RWPE1 (cell line): ENCODE measurements around the gene KCNN3.

Experiments
- CTCF ChIA-PET: fragments of 350-600 bp; sonication (Branson Sonifier 250); formaldehyde crosslinking; extraction: SDS; loops from one replicate; lab custom pipeline; 2021; lab: Yijun Ruan, JAX
- POLR2A ChIA-PET: fragments of 400-600 bp; formaldehyde crosslinking; extraction: SDS; loops from one replicate; lab custom pipeline; 2020; ENCODE audit warnings: antibody characterized with exemption; ENCODE audit not compliant: low non-redundant PET; lab: Yijun Ruan, JAX
- DNase-seq: peaks from one replicate; pipeline ENCODE4 v3.0.0; 2012; ENCODE audit warnings: low spot score
- H3K27ac ChIP-seq: fragments of 450-650 bp; 2 replicates; pipeline ENCODE4 v1.5.1; 2017
- CTCF ChIP-seq: fragments of 450-650 bp; conservative IDR thresholded peaks from 2 replicates; pipeline ENCODE4 v1.5.1; 2017; ENCODE audit warnings: low read depth, mild to moderate bottlenecking

The KCNN3 gene

GRCh38 chr1:154775621-154776605, 94.2 kb downstream of the KCNN3 start:
- ChIA-PET POLR2A (no interaction called here), CTCF (interaction anchor here (0.7 kb wide), 1 partner anchor 239 kb away, joined by 3 read pairs; no protein-coding TSS in a partner anchor)
- TF ChIP-seq CTCF = no peak
- no peak for DNase-seq
- no peak overlapping the region for H3K27ac ChIP-seq

DNA sequence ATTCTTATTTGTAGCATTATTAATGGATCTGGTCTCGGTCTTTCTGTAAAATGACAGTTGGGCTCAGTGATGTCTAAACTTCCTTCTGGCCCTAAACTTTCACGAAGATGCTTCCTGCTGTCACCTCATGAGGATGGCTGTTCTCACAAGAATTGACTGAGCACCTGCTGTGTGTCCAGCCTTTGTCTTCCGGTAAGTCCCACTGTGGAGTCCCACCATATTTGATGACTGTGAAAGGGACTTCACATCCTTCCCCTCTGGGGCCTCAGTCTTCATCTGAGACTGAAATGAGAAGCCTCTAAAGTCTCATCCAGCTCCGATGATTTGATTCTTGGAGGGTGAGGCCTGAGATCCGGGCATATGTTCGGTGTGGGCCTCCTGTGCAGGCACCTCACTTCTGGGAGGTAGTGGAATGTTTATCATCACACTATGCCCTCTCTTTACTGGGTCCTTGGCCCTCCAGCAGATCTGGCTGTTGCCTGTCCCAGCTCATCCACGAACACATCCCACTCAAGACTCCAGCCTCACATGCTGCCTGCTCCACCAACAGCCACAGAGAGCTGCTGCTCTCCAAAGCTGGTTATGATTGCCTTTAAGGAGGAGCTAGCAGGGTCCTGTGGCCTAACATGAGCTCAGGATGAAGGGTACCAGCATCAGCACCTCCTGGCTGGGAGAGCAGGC, 95.8 kb downstream of the KCNN3 start:
- ChIA-PET POLR2A (interaction anchor here (0.5 kb wide), 1 partner anchor 88 kb away, joined by 14 read pairs; no protein-coding TSS in a partner anchor), CTCF (no interaction called here)
- no peak overlapping the region for H3K27ac ChIP-seq
- no peak for TF ChIP-seq CTCF
- no peak for DNase-seq

- TF ChIP-seq CTCF = no peak
- H3K27ac ChIP-seq = no peak overlapping the region
- ChIA-PET POLR2A (interaction anchor here (0.5 kb wide), 1 partner anchor 89 kb away, joined by 14 read pairs; no protein-coding TSS in a partner anchor), CTCF (interaction anchor here (0.6 kb wide), 1 partner anchor 33 kb away, joined by 3 read pairs; no protein-coding TSS in a partner anchor)
- DNase-seq = no peak
Observed at GRCh38 chr1:154773551-154773950, 96.5 kb downstream of the KCNN3 start.

GRCh38 chr1:154772606-154773506, 97.2 kb downstream of the KCNN3 start:
- TF ChIP-seq CTCF = no peak
- ChIA-PET POLR2A (interaction anchor here (0.6 kb wide), 1 partner anchor 178 kb away, joined by 3 read pairs; no protein-coding TSS in a partner anchor), CTCF (interaction anchor here (0.6 kb wide), 1 partner anchor 34 kb away, joined by 3 read pairs; no protein-coding TSS in a partner anchor)
- no peak overlapping the region for H3K27ac ChIP-seq
- no peak for DNase-seq

DNA sequence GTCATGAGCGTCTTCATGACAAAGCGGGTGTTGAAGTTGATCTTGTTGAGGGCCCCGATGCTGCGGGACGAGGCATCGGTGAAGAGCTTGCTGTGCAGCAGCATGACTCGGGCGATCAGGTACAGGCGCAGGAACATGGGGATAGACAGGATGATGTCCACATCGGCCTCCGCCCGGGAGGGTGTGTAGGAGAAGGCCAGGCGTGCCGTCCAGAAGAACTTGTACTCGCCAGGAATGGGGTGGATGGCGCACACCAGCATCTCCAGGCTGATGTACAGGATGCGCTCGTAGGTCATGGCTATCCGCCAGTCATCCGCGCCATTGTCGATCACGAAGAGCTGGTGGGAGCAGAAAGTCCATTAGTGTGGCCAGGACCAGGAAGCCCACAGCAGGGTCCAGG, 98.0 kb downstream of the KCNN3 start:
- H3K27ac ChIP-seq = no peak overlapping the region
- DNase-seq = no peak
- no peak for TF ChIP-seq CTCF
- CTCF ChIA-PET = no interaction called here
- POLR2A ChIA-PET = no interaction called here
